DOHH2 (cell line): ENCODE results near the gene SERINC4.
A peak's percentile ranks its signal among the peaks of the same experiment; 100 is the strongest.
"Not testable (repeated sequence)": the region's sequence is repeated elsewhere in the genome, so short reads cannot be mapped to it uniquely, and the experiment has no call there.

Experiments
- H3F3A ChIP-seq: fragments of 200-600 bp; sonication (generic), shearing (Covaris generic); 2 replicates; pipeline ENCODE4 v1.6.0; 2016; ENCODE audit warnings: antibody characterized with exemption, mild to moderate bottlenecking; ENCODE audit not compliant: control insufficient read depth, insufficient read depth
- H3K27ac ChIP-seq: fragments of 200-600 bp; sonication (generic); 2 replicates; pipeline ENCODE4 v1.5.1; 2014; ENCODE audit warnings: low read depth, mild to moderate bottlenecking, low read length, moderate library complexity
- H3K27me3 ChIP-seq: fragments of 200-600 bp; sonication (generic); 2 replicates; pipeline ENCODE4 v1.6.1; 2014; ENCODE audit warnings: mild to moderate bottlenecking, low read length, mixed read lengths; ENCODE audit not compliant: control insufficient read depth
- H3K36me3 ChIP-seq: fragments of 200-600 bp; sonication (generic); 2 replicates; pipeline ENCODE4 v1.6.1; 2014; ENCODE audit warnings: mild to moderate bottlenecking, low read length, moderate library complexity, mixed read lengths; ENCODE audit not compliant: control insufficient read depth
- H3K4me1 ChIP-seq: fragments of 200-600 bp; sonication (generic); 2 replicates; pipeline ENCODE4 v1.6.1; 2014; ENCODE audit warnings: mild to moderate bottlenecking, low read length, mixed read lengths; ENCODE audit not compliant: control insufficient read depth
- H3K4me2 ChIP-seq: fragments of 200-600 bp; sonication (generic); 2 replicates; pipeline ENCODE4 v1.6.0; 2014; ENCODE audit warnings: mild to moderate bottlenecking, low read length, moderate library complexity
- H3K4me3 ChIP-seq: fragments of 200-600 bp; sonication (generic); 2 replicates; pipeline ENCODE4 v1.5.1; 2014; ENCODE audit warnings: mild to moderate bottlenecking, low read length, mixed read lengths
- H3K79me2 ChIP-seq: fragments of 200-600 bp; sonication (generic); 2 replicates; pipeline ENCODE4 v1.6.1; 2014; ENCODE audit warnings: mild to moderate bottlenecking, low read length, mixed read lengths; ENCODE audit not compliant: control insufficient read depth
- H3K9me2 ChIP-seq: fragments of 200-600 bp; sonication (generic); replicated peaks from 2 replicates; pipeline ENCODE4 v1.6.1; 2014; ENCODE audit warnings: mild to moderate bottlenecking, low read length, mixed read lengths; ENCODE audit not compliant: control insufficient read depth
- H3K9me3 ChIP-seq: fragments of 200-600 bp; sonication (generic); 2 replicates; pipeline ENCODE4 v1.6.1; 2014; ENCODE audit warnings: antibody characterized with exemption, low read length, mixed read lengths; ENCODE audit not compliant: control insufficient read depth, insufficient read depth
- H4K20me1 ChIP-seq: fragments of 200-600 bp; sonication (generic); 2 replicates; pipeline ENCODE4 v1.6.0; 2014; ENCODE audit warnings: low read depth, mild to moderate bottlenecking, antibody characterized with exemption, low read length, moderate library complexity; ENCODE audit not compliant: control insufficient read depth, insufficient read depth
- EZH2phosphoT487 ChIP-seq: fragments of 200-600 bp; sonication (generic); IDR thresholded peaks from 2 replicates; pipeline ENCODE4 v1.6.1; 2017; ENCODE audit warnings: borderline replicate concordance, mild to moderate bottlenecking, antibody characterized with exemption, low read length, moderate library complexity, mixed read lengths
- TF ChIP-seq, protein P1 (sequence below): fragments of 200-600 bp; sonication (generic); IDR thresholded peaks from one replicate; pipeline ENCODE4 v1.5.1; 2014; ENCODE audit warnings: antibody characterized with exemption, mild to moderate bottlenecking, low read depth, low read length; ENCODE audit not compliant: poor library complexity, severe bottlenecking

The SERINC4 gene

DNA sequence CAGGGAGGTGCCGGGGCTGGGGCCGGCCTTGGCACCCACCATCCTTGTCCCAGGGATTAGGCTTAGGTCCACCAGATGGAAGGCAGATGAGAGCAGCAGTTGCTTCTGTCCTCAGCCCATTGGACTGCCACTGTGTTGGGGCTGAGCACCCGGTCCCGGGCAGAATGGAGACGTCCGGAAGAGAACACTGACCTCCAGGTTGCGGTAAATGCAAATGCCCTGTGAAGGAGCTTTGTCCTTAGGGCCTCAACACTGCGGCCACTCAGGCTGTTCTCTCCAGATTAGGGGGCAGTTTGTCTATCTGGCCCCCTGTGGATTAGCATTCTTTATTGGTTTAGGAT is at the start of gene SERINC4:
Gene SERINC4, minus strand, starts transcription at position 276 of the 341 bp plus-strand sequence. Its CDS starts 234 bp downstream, at position 42.
- Histone ChIP-seq H3K27ac (peak within 1 kb of the TSS; percentile 99), H3K9me2 (no peaks in the 10 kb centered on the region)
- TF ChIP-seq EZH2phosphoT487: no peak
- TF ChIP-seq, protein P1, sequence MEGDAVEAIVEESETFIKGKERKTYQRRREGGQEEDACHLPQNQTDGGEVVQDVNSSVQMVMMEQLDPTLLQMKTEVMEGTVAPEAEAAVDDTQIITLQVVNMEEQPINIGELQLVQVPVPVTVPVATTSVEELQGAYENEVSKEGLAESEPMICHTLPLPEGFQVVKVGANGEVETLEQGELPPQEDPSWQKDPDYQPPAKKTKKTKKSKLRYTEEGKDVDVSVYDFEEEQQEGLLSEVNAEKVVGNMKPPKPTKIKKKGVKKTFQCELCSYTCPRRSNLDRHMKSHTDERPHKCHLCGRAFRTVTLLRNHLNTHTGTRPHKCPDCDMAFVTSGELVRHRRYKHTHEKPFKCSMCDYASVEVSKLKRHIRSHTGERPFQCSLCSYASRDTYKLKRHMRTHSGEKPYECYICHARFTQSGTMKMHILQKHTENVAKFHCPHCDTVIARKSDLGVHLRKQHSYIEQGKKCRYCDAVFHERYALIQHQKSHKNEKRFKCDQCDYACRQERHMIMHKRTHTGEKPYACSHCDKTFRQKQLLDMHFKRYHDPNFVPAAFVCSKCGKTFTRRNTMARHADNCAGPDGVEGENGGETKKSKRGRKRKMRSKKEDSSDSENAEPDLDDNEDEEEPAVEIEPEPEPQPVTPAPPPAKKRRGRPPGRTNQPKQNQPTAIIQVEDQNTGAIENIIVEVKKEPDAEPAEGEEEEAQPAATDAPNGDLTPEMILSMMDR: no peak

DNA sequence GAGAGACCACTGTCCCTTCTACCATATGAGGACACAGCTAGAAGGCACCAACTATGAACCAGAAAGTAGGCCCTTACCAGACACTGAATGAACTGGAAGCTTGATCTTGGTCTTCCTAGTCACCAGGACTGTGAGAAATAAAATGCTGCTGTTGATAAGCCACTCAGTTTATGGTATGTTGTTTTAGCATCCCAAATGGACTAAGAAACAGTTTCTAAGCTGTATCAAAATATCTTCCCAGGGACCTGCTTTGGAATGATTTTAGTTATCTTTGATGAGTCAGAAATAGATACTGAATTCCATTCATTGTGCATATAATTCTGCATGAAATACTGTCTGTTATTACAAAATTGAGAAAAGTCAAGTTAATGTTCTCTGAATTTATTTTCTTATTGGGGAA is 45.4 kb upstream of the SERINC4 start:
- Histone ChIP-seq H3K4me1 (peaks cover 9% of the 10 kb centered on the region), H3K79me2 (peaks cover 83% of the 10 kb centered on the region)

More for the DNA sequence above, at the start of gene SERINC4:
- Histone ChIP-seq H3K4me2 (peak within 1 kb of the TSS; percentile 90), H3K4me1 (peaks cover 89% of the 10 kb centered on the region), H3K9me3 (peaks cover 4% of the 10 kb centered on the region; the same call in 1 of the 2 replicates), H3K79me2 (peaks cover 42% of the 10 kb centered on the region), H3K36me3 (peaks cover 93% of the 10 kb centered on the region), H3K27me3 (no peaks in the 10 kb centered on the region), H4K20me1 (no peaks in the 10 kb centered on the region), H3K4me3 (peak within 1 kb of the TSS; percentile 95), H3F3A (peaks cover 77% of the 10 kb centered on the region)

DNA sequence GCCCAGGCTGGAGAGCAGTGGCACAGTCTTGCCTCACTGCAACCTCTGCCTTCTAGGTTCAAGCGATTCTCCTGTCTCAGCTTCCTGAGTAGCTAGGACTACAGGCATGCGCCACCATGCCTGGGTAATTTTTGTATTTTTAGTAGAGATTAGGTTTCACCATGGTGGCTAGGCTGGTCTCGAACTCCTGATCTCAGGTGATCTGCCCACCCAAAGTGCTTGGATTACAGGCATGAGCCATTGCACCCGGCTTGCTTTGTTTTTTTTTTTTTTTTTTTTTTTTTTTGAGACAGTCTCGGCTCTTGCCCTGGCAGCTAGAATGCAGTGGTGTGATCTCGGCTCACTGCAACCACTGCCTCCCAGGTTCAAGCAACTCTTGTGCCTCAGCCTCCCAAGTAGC is 32.5 kb upstream of the SERINC4 start:
- Histone ChIP-seq H3K36me3 (peaks cover 97% of the 10 kb centered on the region), H3K4me1 (peaks cover 43% of the 10 kb centered on the region)

More for the DNA sequence above, 45.4 kb upstream of the SERINC4 start:
- Histone ChIP-seq H3K27ac (peak overlapping the region; percentile 4; the same call in 1 of the 2 replicates), H3F3A (peaks cover 23% of the 10 kb centered on the region), H3K9me3 (no peaks in the 10 kb centered on the region), H3K36me3 (peaks cover 90% of the 10 kb centered on the region), H3K4me3 (no peak overlapping the region), H4K20me1 (peaks cover 10% of the 10 kb centered on the region; the same call in 1 of the 2 replicates), H3K27me3 (no peaks in the 10 kb centered on the region), H3K9me2 (no peaks in the 10 kb centered on the region), H3K4me2 (no peak overlapping the region)
- TF ChIP-seq EZH2phosphoT487: no peak

DNA sequence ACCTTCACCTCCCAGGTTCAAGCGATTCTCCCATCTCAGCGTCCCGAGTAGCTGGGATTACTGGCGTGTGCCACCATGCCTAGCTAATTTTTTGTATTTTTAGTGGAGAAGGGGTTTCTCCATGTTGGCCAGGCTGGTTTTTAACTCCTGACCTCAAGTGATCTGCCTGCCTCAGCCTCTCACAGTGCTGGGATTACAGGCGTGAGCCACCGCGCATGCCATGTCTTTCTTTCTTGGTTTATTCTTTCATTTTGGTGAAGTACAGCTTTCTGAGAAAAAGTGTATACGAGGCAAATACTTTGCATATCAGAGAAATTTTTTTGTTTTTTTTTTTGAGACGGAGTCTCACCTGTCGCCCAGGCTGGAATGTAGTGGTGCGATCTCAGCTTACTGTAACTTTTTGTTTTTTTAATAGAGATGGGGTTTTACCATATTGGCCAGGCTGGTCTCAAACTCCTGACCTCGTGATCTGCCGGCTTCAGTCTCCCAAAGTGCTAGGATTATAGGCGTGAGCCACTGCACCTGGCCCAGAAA is 31.6 kb upstream of the SERINC4 start:
- Histone ChIP-seq H3K4me1 (peaks cover 44% of the 10 kb centered on the region), H3K4me2 (peak overlapping the region; percentile 92), H4K20me1 (peaks cover 24% of the 10 kb centered on the region), H3K36me3 (peaks cover 95% of the 10 kb centered on the region), H3K79me2 (peaks cover 99% of the 10 kb centered on the region), H3K4me3 (peak overlapping the region; percentile 85), H3F3A (peaks cover 23% of the 10 kb centered on the region), H3K27ac (peak overlapping the region; percentile 83)
- not testable (repeated sequence) for H3K9me3 ChIP-seq, H3K27me3 ChIP-seq, H3K9me2 ChIP-seq

More for the DNA sequence above, 32.5 kb upstream of the SERINC4 start:
- Histone ChIP-seq H3K4me2 (peak overlapping the region; percentile 92), H3K27ac (0 out of 2 replicates have a peak overlapping the region, but pooled peaks have one; percentile 83), H4K20me1 (peaks cover 31% of the 10 kb centered on the region), H3F3A (peaks cover 26% of the 10 kb centered on the region), H3K79me2 (peaks cover 99% of the 10 kb centered on the region), H3K4me3 (peak overlapping the region; percentile 85)
- not testable (repeated sequence) for H3K27me3 ChIP-seq, H3K9me2 ChIP-seq, H3K9me3 ChIP-seq

DNA sequence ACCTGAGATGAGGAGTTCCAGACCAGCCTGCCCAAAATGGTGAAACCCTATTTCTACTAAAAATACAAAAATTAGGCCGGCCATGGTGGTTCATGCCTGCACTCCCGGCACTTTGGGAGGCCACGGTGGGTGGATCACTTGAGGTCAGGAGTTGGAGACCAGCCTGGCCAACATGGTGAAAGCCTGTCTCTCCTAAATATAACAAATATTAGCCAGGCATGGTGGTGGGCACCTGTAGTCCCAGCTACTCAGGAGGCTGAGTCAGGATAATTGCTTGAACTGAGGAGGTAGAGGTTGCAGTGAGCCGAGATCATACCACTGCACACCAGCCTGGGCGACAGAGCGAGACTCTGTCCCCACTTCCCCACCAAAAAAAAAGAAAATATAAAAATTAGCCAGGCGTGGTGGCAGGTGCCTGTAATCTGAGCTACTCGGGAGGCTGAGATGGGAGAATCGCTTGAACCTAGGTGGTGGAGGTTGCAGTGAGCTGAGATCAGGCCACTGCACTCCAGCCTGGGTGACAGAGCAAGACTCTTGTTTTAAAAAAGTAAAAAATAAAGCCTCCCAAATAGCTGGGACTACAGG is 30.8 kb upstream of the SERINC4 start:
- peaks cover 17% of the 10 kb centered on the region for H4K20me1 ChIP-seq
- peak overlapping the region; percentile 92 for H3K4me2 ChIP-seq
- H3K4me1 ChIP-seq: peaks cover 45% of the 10 kb centered on the region
- H3K27ac ChIP-seq: peak overlapping the region; percentile 83
- peaks cover 87% of the 10 kb centered on the region for H3K36me3 ChIP-seq
- not testable (repeated sequence) for H3K27me3 ChIP-seq, H3K9me2 ChIP-seq, H3K9me3 ChIP-seq
- H3K4me3 ChIP-seq: peak overlapping the region; percentile 85
- H3K79me2 ChIP-seq: peaks cover 99% of the 10 kb centered on the region
- peaks cover 18% of the 10 kb centered on the region for H3F3A ChIP-seq

DNA sequence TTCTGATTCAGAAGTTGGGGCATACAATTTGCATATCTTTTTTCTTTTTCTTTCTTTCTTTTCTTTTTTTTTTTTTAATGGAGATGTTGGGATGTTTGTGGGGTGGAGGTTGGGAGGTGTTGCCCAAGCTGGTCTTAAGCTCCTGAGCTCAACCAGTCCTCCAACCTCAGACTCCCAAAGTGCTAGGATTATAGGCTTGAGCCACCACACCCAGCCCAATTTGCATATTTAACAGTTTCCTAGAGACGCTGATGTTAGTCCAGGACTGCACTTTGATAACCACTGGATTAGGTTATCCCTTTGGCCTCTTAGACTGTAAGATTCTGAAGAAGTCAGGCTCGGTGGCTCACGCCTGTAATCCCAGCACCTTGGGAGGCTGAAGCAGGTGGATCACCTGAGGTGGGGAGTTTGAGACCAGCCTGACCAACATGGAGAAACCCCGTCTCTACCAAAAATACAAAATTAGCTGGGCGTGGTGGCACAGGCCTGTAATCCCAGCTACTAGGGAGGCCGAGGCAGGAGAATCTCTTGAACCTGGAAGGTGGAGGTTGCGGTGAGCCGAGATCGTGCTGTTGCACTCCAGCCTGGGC is 30.0 kb upstream of the SERINC4 start:
- peaks cover 80% of the 10 kb centered on the region for H3K36me3 ChIP-seq
- not testable (repeated sequence) for H3K9me3 ChIP-seq, H3K9me2 ChIP-seq, H3K27me3 ChIP-seq
- H3K4me2 ChIP-seq: peak overlapping the region; percentile 92
- H4K20me1 ChIP-seq: peaks cover 16% of the 10 kb centered on the region
- peak overlapping the region; percentile 85 for H3K4me3 ChIP-seq
- peaks cover 98% of the 10 kb centered on the region for H3K79me2 ChIP-seq
- peak overlapping the region; percentile 83 for H3K27ac ChIP-seq
- peaks cover 24% of the 10 kb centered on the region for H3F3A ChIP-seq
- H3K4me1 ChIP-seq: peaks cover 52% of the 10 kb centered on the region
